Endothelial cell of hepatic sinusoid (primary cell): ENCODE results near the gene IL11RA.

Experiments used
- in situ Hi-C: cut with HindIII; loops from 2 replicates; pipeline ENCODE4 v1.10.0; 2017; ENCODE audit warnings: low sequenced_read_pairs

The IL11RA gene

GRCh38 chr9:34652602-34653000 lies 616 bp downstream of the IL11RA start:
- in situ Hi-C loops: no loop called here

GRCh38 chr9:34653151-34654072 lies 1.4 kb downstream of the IL11RA start:
- in situ Hi-C loops: no loop called here

- in situ Hi-C loops: no loop called here
Measured at GRCh38 chr9:34654323-34655051, 2.5 kb downstream of the IL11RA start.

- in situ Hi-C loops: no loop called here
Measured at GRCh38 chr9:34655394-34655793, 3.4 kb downstream of the IL11RA start.

GRCh38 chr9:34656992-34657391 lies 5.0 kb downstream of the IL11RA start:
- in situ Hi-C loops: no loop called here

- in situ Hi-C loops: no loop called here
Measured at GRCh38 chr9:34658461-34658860, 6.5 kb downstream of the IL11RA start.

GRCh38 chr9:34659592-34660253 lies 7.7 kb downstream of the IL11RA start:
- in situ Hi-C loops: no loop called here

- in situ Hi-C loops: no loop called here
Measured at GRCh38 chr9:34662526-34663302, 10.7 kb downstream of the IL11RA start, which contains the start of gene CCL27. Gene CCL27, minus strand, starts transcription at chr9:34662657. Its CDS starts 24 bp downstream, at chr9:34662633.

GRCh38 chr9:34663303-34663605 lies 11.3 kb downstream of the IL11RA start:
- in situ Hi-C loops: no loop called here

- in situ Hi-C loops: no loop called here
Measured at GRCh38 chr9:34664281-34665066, 12.5 kb downstream of the IL11RA start.

GRCh38 chr9:34665067-34665380 lies 13.0 kb downstream of the IL11RA start:
- in situ Hi-C loops: no loop called here

- in situ Hi-C loops: no loop called here
Measured at GRCh38 chr9:34665381-34666250, 13.6 kb downstream of the IL11RA start.

- in situ Hi-C loops: no loop called here
Measured at GRCh38 chr9:34669809-34670562, 18.0 kb downstream of the IL11RA start.

GRCh38 chr9:34671307-34671706 lies 19.3 kb downstream of the IL11RA start:
- in situ Hi-C loops: no loop called here

GRCh38 chr9:34674440-34674839 lies 22.5 kb downstream of the IL11RA start:
- in situ Hi-C loops: no loop called here

- in situ Hi-C loops: no loop called here
Measured at GRCh38 chr9:34675048-34675714, 23.2 kb downstream of the IL11RA start.

GRCh38 chr9:34675869-34676268 lies 23.9 kb downstream of the IL11RA start:
- in situ Hi-C loops: no loop called here

GRCh38 chr9:34684145-34684544 lies 32.2 kb downstream of the IL11RA start:
- in situ Hi-C loops: no loop called here
